H9 (cell line): ENCODE data around the gene GPR12. TPM values are rescaled to one million over a fixed set of nuclear protein-coding genes. Genes with fewer than 3 reads are reported as not detected.

Source experiments
- DNase-seq: peaks from one replicate; pipeline ENCODE4 v3.0.0-alpha.2; 2017
- H2AFZ ChIP-seq: one replicate; pipeline ENCODE4 v1.6.1; 2013; ENCODE audit warnings: mild to moderate bottlenecking, low read length, control low read depth, moderate library complexity
- H2AK5ac ChIP-seq: 2 replicates; pipeline ENCODE4 v1.6.1; 2013; ENCODE audit warnings: low read length, control low read depth, mixed read lengths; ENCODE audit not compliant: insufficient read length
- H2BK120ac ChIP-seq: one replicate; pipeline ENCODE4 v1.6.1; 2013; ENCODE audit warnings: low read depth, mild to moderate bottlenecking, low read length, control low read depth, inconsistent platforms; ENCODE audit not compliant: poor library complexity, severe bottlenecking
- H2BK12ac ChIP-seq: 2 replicates; pipeline ENCODE4 v1.6.1; 2013; ENCODE audit warnings: low read length, control low read depth, mixed read lengths, low read depth; ENCODE audit not compliant: insufficient read length
- H2BK15ac ChIP-seq: 2 replicates; pipeline ENCODE4 v1.6.1; 2013; ENCODE audit warnings: low read depth, low read length, control low read depth
- H2BK20ac ChIP-seq: one replicate; pipeline ENCODE4 v1.6.1; 2013; ENCODE audit warnings: low read depth, mild to moderate bottlenecking, low read length, control low read depth, inconsistent platforms; ENCODE audit not compliant: poor library complexity, severe bottlenecking
- H2BK5ac ChIP-seq: 2 replicates; pipeline ENCODE4 v1.6.1; 2013; ENCODE audit warnings: low read length, control low read depth, mixed read lengths; ENCODE audit not compliant: insufficient read length
- H3K14ac ChIP-seq: 2 replicates; pipeline ENCODE4 v1.6.1; 2013; ENCODE audit warnings: low read length, control low read depth; ENCODE audit not compliant: insufficient read depth
- H3K18ac ChIP-seq: 2 replicates; pipeline ENCODE4 v1.6.1; 2013; ENCODE audit warnings: low read depth, mild to moderate bottlenecking, mixed read lengths, low read length, control low read depth; ENCODE audit not compliant: insufficient read length
- H3K23ac ChIP-seq: 2 replicates; pipeline ENCODE4 v1.6.1; 2013; ENCODE audit warnings: low read length, control low read depth, mixed read lengths, low read depth; ENCODE audit not compliant: insufficient read length
- H3K23me2 ChIP-seq: 2 replicates; pipeline ENCODE4 v1.6.1; 2013; ENCODE audit warnings: low read depth, mild to moderate bottlenecking, mixed read lengths, low read length, control low read depth; ENCODE audit not compliant: insufficient read length, poor library complexity, severe bottlenecking
- H3K27ac ChIP-seq: 2 replicates; pipeline ENCODE4 v1.5.1; 2013; ENCODE audit warnings: low read length, control low read depth, mixed read lengths, low read depth; ENCODE audit not compliant: insufficient read length
- H3K27me3 ChIP-seq: 2 replicates; pipeline ENCODE4 v1.6.1; 2013; ENCODE audit warnings: low read length, control low read depth, inconsistent platforms; ENCODE audit not compliant: insufficient read depth
- H3K4ac ChIP-seq: 2 replicates; pipeline ENCODE4 v1.6.1; 2013; ENCODE audit warnings: low read depth, mild to moderate bottlenecking, control low read depth, inconsistent platforms, low read length, moderate library complexity
- H3K4me1 ChIP-seq: 2 replicates; pipeline ENCODE4 v1.6.1; 2013; ENCODE audit warnings: low read length, control low read depth, inconsistent platforms; ENCODE audit not compliant: insufficient read depth
- H3K4me2 ChIP-seq: 2 replicates; pipeline ENCODE4 v1.6.1; 2013; ENCODE audit warnings: low read length, control low read depth, mixed read lengths; ENCODE audit not compliant: insufficient read length, insufficient read depth
- H3K56ac ChIP-seq: 2 replicates; pipeline ENCODE4 v1.6.1; 2013; ENCODE audit warnings: low read depth, mild to moderate bottlenecking, mixed read lengths, low read length, control low read depth; ENCODE audit not compliant: insufficient read length
- H3K79me1 ChIP-seq: 2 replicates; pipeline ENCODE4 v1.6.1; 2013; ENCODE audit warnings: low read depth, mild to moderate bottlenecking, moderate library complexity, low read length, control low read depth, inconsistent platforms; ENCODE audit not compliant: insufficient read depth, poor library complexity, severe bottlenecking
- H3K79me2 ChIP-seq: 2 replicates; pipeline ENCODE4 v1.6.1; 2013; ENCODE audit warnings: low read length, control low read depth, inconsistent platforms; ENCODE audit not compliant: insufficient read depth
- H3K9ac ChIP-seq: 2 replicates; pipeline ENCODE4 v1.6.1; 2013; ENCODE audit warnings: low read length, control low read depth, mixed read lengths; ENCODE audit not compliant: insufficient read length; ENCODE audit errors: extremely low read depth
- H3K9me3 ChIP-seq: one replicate; pipeline ENCODE4 v1.6.1; 2013; ENCODE audit warnings: low read depth, low read length, inconsistent platforms; ENCODE audit not compliant: control insufficient read depth
- H3T11ph ChIP-seq: one replicate; pipeline ENCODE4 v1.6.1; 2013; ENCODE audit warnings: mild to moderate bottlenecking, low read length, control low read depth, inconsistent platforms
- H4K20me1 ChIP-seq: one replicate; pipeline ENCODE4 v1.6.1; 2013; ENCODE audit not compliant: control insufficient read depth, insufficient read length, insufficient read depth
- H4K5ac ChIP-seq: 2 replicates; pipeline ENCODE4 v1.6.1; 2013; ENCODE audit warnings: low read depth, mild to moderate bottlenecking, mixed read lengths, low read length, control low read depth; ENCODE audit not compliant: insufficient read length
- H4K8ac ChIP-seq: replicated peaks from 2 replicates; pipeline ENCODE4 v1.6.1; 2013; ENCODE audit warnings: low read length, control low read depth, mixed read lengths, low read depth; ENCODE audit not compliant: insufficient read length
- H4K91ac ChIP-seq: 2 replicates; pipeline ENCODE4 v1.6.1; 2013; ENCODE audit warnings: low read depth, mild to moderate bottlenecking, moderate library complexity, mixed read lengths, low read length, control low read depth; ENCODE audit not compliant: insufficient read length
- H3K27ac Mint-ChIP-seq, 3 experiments: 2 replicates in 2 of 3; 3 replicates in 1 of 3; pipeline ENCODE4 v1.8.0; 2020 to 2021; ENCODE audit warnings: mixed read lengths in 3 of 3, mild to moderate bottlenecking in 1 of 3, moderate library complexity in 1 of 3
- H3K27me3 Mint-ChIP-seq: 2 replicates; pipeline ENCODE4 v1.8.0; 2021; ENCODE audit warnings: low read depth, mild to moderate bottlenecking, moderate library complexity, mixed read lengths
- H3K36me3 Mint-ChIP-seq, 3 experiments: 2 replicates in 2 of 3; 3 replicates in 1 of 3; pipeline ENCODE4 v1.8.0; 2020 to 2021; ENCODE audit warnings: low read depth in 3 of 3, mixed read lengths in 3 of 3; ENCODE audit not compliant: insufficient read depth in 1 of 3
- H3K4me1 Mint-ChIP-seq, 2 experiments: 2 replicates each; pipeline ENCODE4 v1.8.0; 2020; ENCODE audit warnings: mixed read lengths in 2 of 2
- H3K4me3 Mint-ChIP-seq, 2 experiments: 2 replicates in 1 of 2; 3 replicates in 1 of 2; pipeline ENCODE4 v1.8.0; 2020 to 2021; ENCODE audit warnings: mild to moderate bottlenecking in 2 of 2, mixed read lengths in 2 of 2, moderate library complexity in 1 of 2
- H3K9me3 Mint-ChIP-seq, 2 experiments: 2 replicates in 1 of 2; 3 replicates in 1 of 2; pipeline ENCODE4 v1.8.0; 2020; ENCODE audit warnings: mild to moderate bottlenecking in 2 of 2, mixed read lengths in 2 of 2, moderate library complexity in 1 of 2
- WGBS: extraction: QIAGEN DNeasy Blood & Tissue Kit; methylation state at CpG from one replicate; pipeline ENCODE4 v1.1.7; 2013; ENCODE audit warnings: missing lambda C conversion rate, low lambda C conversion rate, mixed read lengths; ENCODE audit not compliant: insufficient read length; ENCODE audit errors: extremely low coverage; 5-methylcytosine and 5-hydroxymethylcytosine counted together
- total RNA-seq: library from RNA; stranded (reverse); gene quantifications from 2 replicates; pipeline ENCODE4 v1.2.1, GENCODE V29; 2021
- TF ChIP-seq, protein P1 (sequence below): fragments of 200-600 bp; sonication (generic); conservative IDR thresholded peaks from 3 replicates; pipeline ENCODE4 v1.8.0; 2021; ENCODE audit warnings: antibody characterized with exemption, mild to moderate bottlenecking

Gene GPR12
- total RNA-seq, 1 experiment from 2014 or later: not detected

DNA sequence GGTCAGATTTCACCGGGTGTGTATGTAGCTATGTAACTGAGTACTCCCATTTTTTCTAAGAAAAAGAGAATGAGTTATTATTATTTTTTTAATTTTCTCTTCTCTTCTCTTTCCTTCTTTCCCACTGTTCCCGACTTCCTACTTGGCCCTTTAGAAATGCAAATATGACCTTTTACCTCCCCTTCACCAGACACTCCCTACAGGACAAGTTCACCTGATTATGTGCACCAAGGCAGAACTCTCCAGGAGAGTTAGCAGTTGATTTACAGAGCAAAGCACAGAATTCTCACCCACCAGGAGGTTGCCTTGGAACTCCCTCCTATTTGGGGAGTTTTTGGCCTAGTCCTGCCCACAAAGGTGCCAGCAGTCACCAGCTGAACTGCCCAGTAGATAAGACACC, 49.5 kb upstream of the GPR12 start:
- Histone ChIP-seq H3K27ac (no peak overlapping the region), H4K8ac (no peak overlapping the region), H2AFZ (no peak overlapping the region), H2BK20ac (no peak overlapping the region), H3K4me2 (no peak overlapping the region), H3K14ac (no peak overlapping the region), H3K4me1 (peaks cover 3% of the 10 kb centered on the region; the same call in 1 of the 2 replicates), H2AK5ac (no peak overlapping the region), H3K79me1 (no peaks in the 10 kb centered on the region), H3K56ac (no peak overlapping the region), H3K23me2 (no peaks in the 10 kb centered on the region), H2BK12ac (no peak overlapping the region), H3K79me2 (no peaks in the 10 kb centered on the region), H3K9me3 (no peaks in the 10 kb centered on the region), H3K18ac (no peak overlapping the region), H4K20me1 (no peaks in the 10 kb centered on the region), H2BK5ac (no peak overlapping the region), H2BK15ac (no peak overlapping the region), H3T11ph (no peak overlapping the region), H3K27me3 (no peaks in the 10 kb centered on the region), H4K91ac (no peak overlapping the region), H3K23ac (no peak overlapping the region), H2BK120ac (no peak overlapping the region), H3K9ac (no peak overlapping the region), H4K5ac (no peak overlapping the region), H3K4ac (no peak overlapping the region)
- no peak overlapping the region for H3K27ac Mint-ChIP-seq
- no peaks in the 10 kb centered on the region; the same call in none of the 2 replicates for H3K27me3 Mint-ChIP-seq
- no peak overlapping the region for H3K4me3 Mint-ChIP-seq
- peaks cover 17 to 18% of the 10 kb centered on the region in 2 experiments for H3K4me1 Mint-ChIP-seq
- no CpG with 5 or more reads among the region's 2 CpGs for WGBS
- H3K36me3 Mint-ChIP-seq: peaks cover 0 to 3% (median 0%) of the 10 kb centered on the region in 3 experiments; a peak in 4 of 7 replicates
- DNase-seq: no peak
- H3K9me3 Mint-ChIP-seq: peaks cover 16% of the 10 kb centered on the region in 2 experiments
- TF ChIP-seq, protein P1, sequence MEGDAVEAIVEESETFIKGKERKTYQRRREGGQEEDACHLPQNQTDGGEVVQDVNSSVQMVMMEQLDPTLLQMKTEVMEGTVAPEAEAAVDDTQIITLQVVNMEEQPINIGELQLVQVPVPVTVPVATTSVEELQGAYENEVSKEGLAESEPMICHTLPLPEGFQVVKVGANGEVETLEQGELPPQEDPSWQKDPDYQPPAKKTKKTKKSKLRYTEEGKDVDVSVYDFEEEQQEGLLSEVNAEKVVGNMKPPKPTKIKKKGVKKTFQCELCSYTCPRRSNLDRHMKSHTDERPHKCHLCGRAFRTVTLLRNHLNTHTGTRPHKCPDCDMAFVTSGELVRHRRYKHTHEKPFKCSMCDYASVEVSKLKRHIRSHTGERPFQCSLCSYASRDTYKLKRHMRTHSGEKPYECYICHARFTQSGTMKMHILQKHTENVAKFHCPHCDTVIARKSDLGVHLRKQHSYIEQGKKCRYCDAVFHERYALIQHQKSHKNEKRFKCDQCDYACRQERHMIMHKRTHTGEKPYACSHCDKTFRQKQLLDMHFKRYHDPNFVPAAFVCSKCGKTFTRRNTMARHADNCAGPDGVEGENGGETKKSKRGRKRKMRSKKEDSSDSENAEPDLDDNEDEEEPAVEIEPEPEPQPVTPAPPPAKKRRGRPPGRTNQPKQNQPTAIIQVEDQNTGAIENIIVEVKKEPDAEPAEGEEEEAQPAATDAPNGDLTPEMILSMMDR: no peak
